ENCODE measurements around the gene RFFL. TPM values are rescaled to one million over a fixed set of nuclear protein-coding genes. Genes with fewer than 3 reads are reported as not detected.

The RFFL gene
- total RNA-seq, 1 experiment from 2014 or later, result 30.3 TPM

- TF ChIP-seq ZBTB21 (CRISPR knock-in tag; IDR thresholded peaks at IDR 0.05; ENCODE audit: borderline replicate concordance), result no peak
- TF ChIP-seq STAT6 (CRISPR knock-in tag; conservative IDR thresholded peaks at IDR 0.05; ENCODE audit: low read depth), result no peak
- no peak for TF ChIP-seq IRF1 (CRISPR knock-in tag; IDR thresholded peaks at IDR 0.05)
- no peak for TF ChIP-seq SMAD4 (CRISPR knock-in tag; IDR thresholded peaks at IDR 0.05)
- no peak for TF ChIP-seq PREB (CRISPR knock-in tag; IDR thresholded peaks at IDR 0.05; ENCODE audit: borderline replicate concordance)
- no peak for TF ChIP-seq ZBTB43 (CRISPR knock-in tag; IDR thresholded peaks at IDR 0.05)
- TF ChIP-seq ATF6 (CRISPR knock-in tag; IDR thresholded peaks at IDR 0.05), result no peak
- no peak for TF ChIP-seq FOXP4 (CRISPR knock-in tag; IDR thresholded peaks at IDR 0.05)
- TF ChIP-seq KAT7 (CRISPR knock-in tag; IDR thresholded peaks at IDR 0.05; ENCODE audit: borderline replicate concordance), result no peak
- TF ChIP-seq FOXK1 (CRISPR knock-in tag; IDR thresholded peaks at IDR 0.05), result no peak
Measured at GRCh38 chr17:35095741-35096140, 32.2 kb upstream of the RFFL start (continued).

- Mint-ChIP-seq H3K9me3 (no peaks in the 10 kb centered on the region), H3K4me3 (no peak overlapping the region), H3K27ac (no peak overlapping the region), H3K36me3 (no peaks in the 10 kb centered on the region), H3K27me3 (ENCODE audit: low read depth) (no peaks in the 10 kb centered on the region), H3K4me1 (peaks cover 2% of the 10 kb centered on the region; the same call in 1 of the 2 replicates)
- DNase-seq (ENCODE audit: low spot score) (no peak), ATAC-seq (no peak)
- POLR2A ChIA-PET, result interaction anchor here (0.7 kb wide), 1 partner anchor 82 kb away, joined by 3 read pairs; no protein-coding TSS in a partner anchor
- CTCF ChIA-PET, result interaction anchor here (1.7 kb wide), 1 partner anchor 25 kb away, joined by 5 read pairs; the partner anchor contains the start of gene RAD51D
- TF ChIP-seq ZNF281 (CRISPR knock-in tag; IDR thresholded peaks at IDR 0.05) (no peak), ZNF512 (CRISPR knock-in tag; IDR thresholded peaks at IDR 0.05; ENCODE audit: borderline replicate concordance) (no peak), SP1 (CRISPR knock-in tag; conservative IDR thresholded peaks at IDR 0.05) (no peak), NR1H2 (CRISPR knock-in tag; IDR thresholded peaks at IDR 0.05) (no peak), MLX (CRISPR knock-in tag; IDR thresholded peaks at IDR 0.05) (no peak), FOXP4 (CRISPR knock-in tag; IDR thresholded peaks at IDR 0.05) (no peak)
Measured at GRCh38 chr17:35094902-35095301, 31.4 kb upstream of the RFFL start.

Measured in WTC11 (cell line).